Adipose tissue (tissue), 3 donors: ENCODE data around the gene STXBP5. TPM values are rescaled to one million over a fixed set of nuclear protein-coding genes. Genes with fewer than 3 reads are reported as not detected.

Experiments
- H3K27ac ChIP-seq: one replicate; pipeline ENCODE4 v1.5.1; 2013; ENCODE audit warnings: low read depth, low read length
- WGBS, 3 donors: extraction: QIAGEN DNeasy Blood & Tissue Kit; methylation state at CpG; one replicate each; pipeline ENCODE4 v1.1.7; 2013; 5-methylcytosine and 5-hydroxymethylcytosine counted together
- polyA plus RNA-seq, 3 donors: library from polyadenylated mRNA; stranded (reverse); fragments of 200-250 nt; gene quantifications; one replicate each; pipeline ENCODE4 v1.2.3, GENCODE V29; 2013
- donor health status: healthy with polysubstance abuse.
- donor health status: Bipolar disorder and iron deficiency.
- donor health status: healthy.

The STXBP5 gene
- polyA plus RNA-seq, 3 donors, result 4.4 to 8.8 (median 7.5) TPM

- WGBS, 3 donors, result 75 to 86% (median 82%) methylated on average over 3 of the region's 3 CpGs
- no peak overlapping the region for H3K27ac ChIP-seq
Observed at GRCh38 chr6:147437615-147438014, 233.4 kb downstream of the STXBP5 start.

GRCh38 chr6:147438758-147439528, 234.7 kb downstream of the STXBP5 start:
- H3K27ac ChIP-seq, result no peak overlapping the region
- 92 to 94% (median 93%) methylated on average over 9 of the region's 9 CpGs for WGBS, 3 donors
